HepG2 (cell line): ENCODE results near the gene USP2. TPM values are rescaled to one million over a fixed set of nuclear protein-coding genes. Genes with fewer than 3 reads are reported as not detected.

Source experiments
- ATAC-seq: fragments of 200-7000 bp; cut with Tn5 transposase; 3 replicates; pipeline ENCODE4 v1.9.1; 2020; ENCODE audit warnings: mild to moderate bottlenecking, moderate library complexity
- BruUV-seq: library from RNA; stranded (reverse); fragments of 400-500 nt; replicated peaks from 2 replicates; lab custom pipeline; 2021; lab: Mats Ljungman, UMichigan
- CTCF ChIA-PET: fragments of 300-600 bp; formaldehyde crosslinking; extraction: SDS; loops from one replicate; lab custom pipeline; 2021; ENCODE audit warnings: low total read pairs, inconsistent platforms, low intra/inter-chr PET ratio; lab: Yijun Ruan, JAX
- POLR2A ChIA-PET: fragments of 350-600 bp; sonication (Branson Sonifier 250); formaldehyde crosslinking; loops from one replicate; lab custom pipeline; 2020; ENCODE audit warnings: antibody characterized with exemption, inconsistent platforms; lab: Yijun Ruan, JAX
- DNase-seq: peaks from one replicate; pipeline ENCODE4 v3.0.0-alpha.2; 2015; ENCODE audit warnings: low spot score
- FAIRE-seq: peaks from 3 replicates; lab custom pipeline; 2011; peaks lifted over from hg19 to GRCh38; lab: Jason Lieb, UNC
- H2AFZ ChIP-seq: one replicate; pipeline ENCODE4 v1.6.1; 2011; ENCODE audit warnings: low read length, inconsistent platforms
- H3K27ac ChIP-seq: fragments of 300-600 bp; 3 replicates; pipeline ENCODE4 v1.8.0; 2011; ENCODE audit warnings: mixed run types, mild to moderate bottlenecking, mixed read lengths, low read length, inconsistent platforms; ENCODE audit not compliant: insufficient read depth; ENCODE audit errors: extremely low read length
- H3K27me3 ChIP-seq, 2 experiments: fragments of 200-600 bp in 1 of 2; 2 replicates in 1 of 2; 3 replicates in 1 of 2; pipeline versions ENCODE4 v1.6.0 to v1.8.0; 2011; ENCODE audit warnings: low read length in 2 of 2, mild to moderate bottlenecking in 2 of 2, moderate library complexity in 2 of 2, inconsistent platforms in 1 of 2; ENCODE audit not compliant: insufficient read depth in 2 of 2, control insufficient read depth in 1 of 2
- H3K36me3 ChIP-seq, 2 experiments: fragments of 200-600 bp in 1 of 2; replicated peaks in 1 of 2; 2 replicates in 1 of 2; 3 replicates in 1 of 2; pipeline versions ENCODE4 v1.5.1 to v1.8.0; 2011; ENCODE audit warnings: low read length in 2 of 2, inconsistent platforms in 1 of 2; ENCODE audit not compliant: insufficient read depth in 2 of 2, control insufficient read depth in 1 of 2
- H3K4me1 ChIP-seq: 2 replicates; pipeline ENCODE4 v1.5.1; 2012; ENCODE audit warnings: low read length, inconsistent platforms; ENCODE audit not compliant: insufficient read depth
- H3K4me2 ChIP-seq: 2 replicates; pipeline ENCODE4 v1.6.0; 2011; ENCODE audit warnings: low read depth, low read length, inconsistent platforms
- H3K4me3 ChIP-seq, 3 experiments: fragments of 200-600 bp in 1 of 3; sonication (generic), shearing (Covaris generic) in 1 of 3; replicated peaks in 1 of 3; 2 replicates each; pipeline ENCODE4 v1.5.1; 2011 to 2016; ENCODE audit warnings: low read length in 3 of 3, inconsistent platforms in 2 of 3, low read depth in 2 of 3, mild to moderate bottlenecking in 2 of 3, control low read depth in 1 of 3, mixed read lengths in 1 of 3; ENCODE audit not compliant: insufficient read depth in 1 of 3
- H3K79me2 ChIP-seq: one replicate; pipeline ENCODE4 v1.6.1; 2011; ENCODE audit warnings: low read length, inconsistent platforms; ENCODE audit not compliant: insufficient read depth
- H3K9ac ChIP-seq: 2 replicates; pipeline ENCODE4 v1.6.0; 2011; ENCODE audit warnings: mild to moderate bottlenecking, low read depth, low read length, inconsistent platforms; ENCODE audit not compliant: insufficient read depth
- H3K9me3 ChIP-seq: 2 replicates; pipeline ENCODE4 v1.5.1; 2012; ENCODE audit warnings: mild to moderate bottlenecking, low read length
- H4K20me1 ChIP-seq: 2 replicates; pipeline ENCODE4 v1.6.0; 2011; ENCODE audit warnings: inconsistent platforms, mild to moderate bottlenecking, low read length, moderate library complexity; ENCODE audit not compliant: insufficient read depth
- ATF3 ChIP-seq: sonication (generic); formaldehyde crosslinking; IDR thresholded peaks from 2 replicates; pipeline ENCODE4 v1.4.0; 2020; ENCODE audit warnings: missing genetic modification reagents
- CAMTA2 ChIP-seq: sonication (generic); formaldehyde crosslinking; IDR thresholded peaks from 2 replicates; pipeline ENCODE4 v1.4.0; 2020; ENCODE audit warnings: mild to moderate bottlenecking, missing genetic modification reagents, borderline replicate concordance
- EED ChIP-seq: sonication (generic); formaldehyde crosslinking; IDR thresholded peaks from 2 replicates; pipeline ENCODE4 v1.5.0; 2020; ENCODE audit warnings: mild to moderate bottlenecking, missing genetic modification reagents
- MZF1 ChIP-seq: sonication (generic); formaldehyde crosslinking; IDR thresholded peaks from 2 replicates; pipeline ENCODE4 v1.8.1; 2023; ENCODE audit warnings: mild to moderate bottlenecking, missing genetic modification reagents, borderline replicate concordance
- NR0B2 ChIP-seq: sonication (generic); formaldehyde crosslinking; IDR thresholded peaks from 2 replicates; pipeline ENCODE4 v1.4.0; 2020; ENCODE audit warnings: mild to moderate bottlenecking, missing genetic modification reagents
- RAD21 ChIP-seq: fragments of 450-650 bp; formaldehyde crosslinking; IDR thresholded peaks from 2 replicates; pipeline ENCODE4 v1.5.0; 2020; ENCODE audit warnings: mild to moderate bottlenecking
- SALL2 ChIP-seq: sonication (generic); formaldehyde crosslinking; IDR thresholded peaks from 2 replicates; pipeline ENCODE4 v1.8.1; 2023; ENCODE audit warnings: mild to moderate bottlenecking, missing genetic modification reagents, inconsistent platforms
- SIN3A ChIP-seq: IDR thresholded peaks from 2 replicates; pipeline ENCODE4 v1.6.1; 2011; ENCODE audit warnings: low read depth, mild to moderate bottlenecking, control low read depth, low read length, borderline replicate concordance
- SNRNP70 ChIP-seq: fragments of 200-400 bp; formaldehyde crosslinking; IDR thresholded peaks from 2 replicates; pipeline ENCODE4 v1.6.1; 2017; ENCODE audit warnings: mild to moderate bottlenecking, low read depth, low read length, moderate library complexity
- SOX5 ChIP-seq: IDR thresholded peaks from 2 replicates; pipeline ENCODE4 v1.6.1; 2016; ENCODE audit warnings: borderline replicate concordance
- XRCC5 ChIP-seq: fragments of 200-400 bp; formaldehyde crosslinking; optimal IDR thresholded peaks from 2 replicates; pipeline ENCODE3; 2017; ENCODE audit warnings: mild to moderate bottlenecking, low read length
- ZMYM2 ChIP-seq: sonication (generic); formaldehyde crosslinking; IDR thresholded peaks from 2 replicates; pipeline ENCODE4 v1.8.0; 2022; ENCODE audit warnings: mild to moderate bottlenecking, missing genetic modification reagents
- ZNF3 ChIP-seq: IDR thresholded peaks from 2 replicates; pipeline ENCODE4 v1.7.0; 2017; ENCODE audit warnings: inconsistent platforms
- ZNF326 ChIP-seq: sonication (generic); formaldehyde crosslinking; IDR thresholded peaks from 2 replicates; pipeline ENCODE4 v1.4.0; 2020; ENCODE audit warnings: missing genetic modification reagents, borderline replicate concordance
- ZNF34 ChIP-seq: sonication (generic); formaldehyde crosslinking; IDR thresholded peaks from 2 replicates; pipeline ENCODE4 v1.4.0; 2020; ENCODE audit warnings: mild to moderate bottlenecking, missing genetic modification reagents, borderline replicate concordance
- ZNF432 ChIP-seq: sonication (generic); formaldehyde crosslinking; IDR thresholded peaks from 2 replicates; pipeline ENCODE4 v1.5.0; 2020; ENCODE audit warnings: missing genetic modification reagents, mild to moderate bottlenecking, borderline replicate concordance
- ZNF773 ChIP-seq: sonication (generic); formaldehyde crosslinking; IDR thresholded peaks from 2 replicates; pipeline ENCODE4 v1.4.0; 2020; ENCODE audit warnings: missing genetic modification reagents, borderline replicate concordance
- ZNF841 ChIP-seq: sonication (generic); formaldehyde crosslinking; IDR thresholded peaks from 2 replicates; pipeline ENCODE4 v1.8.1; 2023; ENCODE audit warnings: missing genetic modification reagents, borderline replicate concordance
- WGBS: methylation state at CpG from one replicate; pipeline ENCODE4 v1.1.6; 2017; ENCODE audit warnings: low lambda C conversion rate; 5-methylcytosine and 5-hydroxymethylcytosine counted together
- in situ Hi-C: cut with HindIII; loops from 2 replicates; pipeline ENCODE4 v1.10.0; 2017; ENCODE audit warnings: low pct_unique_long_range_greater_than_20kb; ENCODE audit not compliant: extremely low pct_ligation_motif_present
- intact Hi-C: fragments of 100-400 bp; cut with micrococcal nuclease; formaldehyde crosslinking; loops from one replicate; pipeline ENCODE4 v1.10.0; 2022; ENCODE audit not compliant: unreplicated experiment
- polyA plus RNA-seq, 8 experiments: library from polyadenylated mRNA; depleted of rRNA in 3 of 8; stranded (reverse) in 7 of 8; unstranded in 1 of 8; fragments of >200 nt; fragmentation: Illumina TruSeq in 4 of 8; extraction: Trizol in 4 of 8; gene quantifications; 2 replicates each; pipeline versions ENCODE4 v1.2.1 to v1.2.3, GENCODE V29; 2011 to 2016; ENCODE audit warnings: low read depth in 4 of 8, missing spikeins in 1 of 8, mixed read lengths in 1 of 8; ENCODE audit not compliant: insufficient read depth in 1 of 8
- total RNA-seq, 5 experiments: library from RNA; depleted of rRNA; stranded (reverse); fragments of >200 nt; fragmentation: Illumina TruSeq; extraction: Trizol; gene quantifications; 2 replicates each; pipeline ENCODE4 v1.2.3, GENCODE V29; 2016; ENCODE audit warnings: low read depth in 1 of 5
- TF ChIP-seq, protein P1 (sequence below): sonication (generic); formaldehyde crosslinking; IDR thresholded peaks from 2 replicates; pipeline ENCODE4 v1.4.0; 2020; ENCODE audit warnings: mild to moderate bottlenecking, missing genetic modification reagents

USP2 gene
- total and polyA plus RNA-seq, 2 of the 13 experiments (the other 11 are each of a cell fraction or from before 2014, with no cell fraction given), result 2.5 to 6.0 TPM

DNA sequence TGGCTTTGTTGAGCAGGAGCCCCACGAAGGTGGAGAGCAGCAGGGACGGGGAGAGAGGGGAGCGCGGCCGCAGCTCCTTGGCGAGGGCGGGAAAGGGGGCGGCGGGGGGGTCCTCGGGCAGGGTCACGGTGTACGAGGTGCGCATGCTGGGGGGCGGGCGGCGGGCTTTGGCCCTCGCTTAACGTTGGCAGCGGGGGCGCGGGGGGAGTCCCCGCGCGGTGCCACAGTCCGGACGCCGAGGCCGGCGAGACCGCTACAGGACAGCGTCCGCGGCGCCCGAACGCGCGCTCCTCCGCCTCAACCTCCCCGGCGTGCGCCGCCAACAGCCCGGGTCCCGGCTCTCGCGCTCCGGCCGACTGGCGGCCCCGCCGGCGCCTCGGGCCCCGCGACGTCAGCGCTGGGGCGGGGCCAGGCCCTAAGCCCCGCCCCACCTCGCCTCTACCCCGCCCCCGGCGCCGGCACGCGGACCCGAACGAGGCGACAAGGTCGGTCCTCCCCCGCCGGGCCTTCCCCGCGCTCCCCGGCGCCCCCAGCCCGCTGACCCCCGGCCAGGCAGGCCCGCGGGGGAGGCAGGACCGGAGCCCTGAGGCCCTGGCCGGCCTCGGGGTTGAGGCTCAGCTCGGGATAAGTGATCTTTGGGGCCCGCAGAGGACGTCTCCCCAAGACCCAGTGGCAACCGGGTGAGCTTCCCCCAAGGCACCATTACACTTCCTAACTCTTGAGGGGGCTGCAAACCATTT, 17.5 kb downstream of the USP2 start:
- H3K4me3 ChIP-seq, result no peak overlapping the region
- in situ Hi-C loops, result no loop called here
- CTCF ChIA-PET, result no interaction called here

More for the DNA sequence above, 17.5 kb downstream of the USP2 start:
- BruUV-seq, result no TSS peak
- peaks cover 18% of the 10 kb centered on the region for H3K79me2 ChIP-seq
- H3K9ac ChIP-seq, result no peak overlapping the region
- POLR2A ChIA-PET, result no interaction called here
- peaks cover 76% of the 10 kb centered on the region for H3K4me1 ChIP-seq
- intact Hi-C loops, result no loop called here
- TF ChIP-seq SOX5 (CRISPR knock-in tag) (no peak), EED (CRISPR knock-in tag) (no peak), ZNF773 (CRISPR knock-in tag) (no peak), NR0B2 (CRISPR knock-in tag) (no peak), XRCC5 (no peak), SIN3A (no peak), ZNF34 (CRISPR knock-in tag) (no peak), ZNF326 (CRISPR knock-in tag) (no peak), SNRNP70 (no peak), CAMTA2 (no peak), SALL2 (no peak), MZF1 (CRISPR knock-in tag) (no peak), ZNF3 (CRISPR knock-in tag) (no peak), ATF3 (no peak), RAD21 (CRISPR knock-in tag) (no peak), ZNF432 (no peak), ZMYM2 (CRISPR knock-in tag) (no peak), ZNF841 (no peak)
- TF ChIP-seq, protein P1, sequence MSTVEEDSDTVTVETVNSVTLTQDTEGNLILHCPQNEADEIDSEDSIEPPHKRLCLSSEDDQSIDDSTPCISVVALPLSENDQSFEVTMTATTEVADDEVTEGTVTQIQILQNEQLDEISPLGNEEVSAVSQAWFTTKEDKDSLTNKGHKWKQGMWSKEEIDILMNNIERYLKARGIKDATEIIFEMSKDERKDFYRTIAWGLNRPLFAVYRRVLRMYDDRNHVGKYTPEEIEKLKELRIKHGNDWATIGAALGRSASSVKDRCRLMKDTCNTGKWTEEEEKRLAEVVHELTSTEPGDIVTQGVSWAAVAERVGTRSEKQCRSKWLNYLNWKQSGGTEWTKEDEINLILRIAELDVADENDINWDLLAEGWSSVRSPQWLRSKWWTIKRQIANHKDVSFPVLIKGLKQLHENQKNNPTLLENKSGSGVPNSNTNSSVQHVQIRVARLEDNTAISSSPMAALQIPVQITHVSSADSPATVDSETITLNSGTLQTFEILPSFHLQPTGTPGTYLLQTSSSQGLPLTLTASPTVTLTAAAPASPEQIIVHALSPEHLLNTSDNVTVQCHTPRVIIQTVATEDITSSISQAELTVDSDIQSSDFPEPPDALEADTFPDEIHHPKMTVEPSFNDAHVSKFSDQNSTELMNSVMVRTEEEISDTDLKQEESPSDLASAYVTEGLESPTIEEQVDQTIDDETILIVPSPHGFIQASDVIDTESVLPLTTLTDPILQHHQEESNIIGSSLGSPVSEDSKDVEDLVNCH (CRISPR knock-in tag), result no peak
- DNase-seq (no peak), FAIRE-seq (no peak), ATAC-seq (no peak)
- no peaks in the 10 kb centered on the region for H3K9me3 ChIP-seq
- H3K27ac ChIP-seq, result no peak overlapping the region
- H3K4me2 ChIP-seq, result no peak overlapping the region
- H2AFZ ChIP-seq, result no peak overlapping the region
- H3K27me3 ChIP-seq, result no peaks in the 10 kb centered on the region
- WGBS, result 97% methylated on average over 40 of the region's 88 CpGs
- peaks cover 3 to 11% of the 10 kb centered on the region in 2 experiments; a peak in 4 of 5 replicates for H3K36me3 ChIP-seq
- no peaks in the 10 kb centered on the region; the same call in 1 of the 2 replicates for H4K20me1 ChIP-seq
